ENCODE data around the gene PGBD5. TPM values are rescaled to one million over a fixed set of nuclear protein-coding genes. Genes with fewer than 3 reads are reported as not detected.

PGBD5 gene
- total RNA-seq, 1 experiment from 2014 or later, result not detected

DNA sequence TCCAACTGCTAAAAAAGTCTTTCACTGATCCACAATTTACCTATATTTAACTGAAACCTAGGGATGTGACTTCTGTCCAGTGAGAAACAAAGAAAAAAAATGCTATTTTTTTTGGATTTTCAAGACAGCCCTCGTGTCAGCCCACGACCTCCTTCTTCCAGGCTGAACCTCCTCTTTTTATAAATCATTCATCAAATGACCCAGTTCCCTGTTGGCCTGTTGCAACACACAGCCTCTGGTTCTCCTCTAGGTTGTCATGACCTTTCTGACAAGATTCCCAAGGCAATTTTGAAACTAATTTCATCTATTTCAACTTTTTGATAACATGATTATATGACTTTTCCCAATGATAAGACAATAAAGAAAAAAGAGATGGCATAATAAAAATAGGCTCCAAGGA lies 74.6 kb downstream of the PGBD5 start:
- Histone ChIP-seq H3K9me3 (no peaks in the 10 kb centered on the region), H3K36me3 (no peaks in the 10 kb centered on the region), H3K4me3 (no peak overlapping the region), H3K27me3 (no peaks in the 10 kb centered on the region)
- DNase-seq, result no peak

DNA sequence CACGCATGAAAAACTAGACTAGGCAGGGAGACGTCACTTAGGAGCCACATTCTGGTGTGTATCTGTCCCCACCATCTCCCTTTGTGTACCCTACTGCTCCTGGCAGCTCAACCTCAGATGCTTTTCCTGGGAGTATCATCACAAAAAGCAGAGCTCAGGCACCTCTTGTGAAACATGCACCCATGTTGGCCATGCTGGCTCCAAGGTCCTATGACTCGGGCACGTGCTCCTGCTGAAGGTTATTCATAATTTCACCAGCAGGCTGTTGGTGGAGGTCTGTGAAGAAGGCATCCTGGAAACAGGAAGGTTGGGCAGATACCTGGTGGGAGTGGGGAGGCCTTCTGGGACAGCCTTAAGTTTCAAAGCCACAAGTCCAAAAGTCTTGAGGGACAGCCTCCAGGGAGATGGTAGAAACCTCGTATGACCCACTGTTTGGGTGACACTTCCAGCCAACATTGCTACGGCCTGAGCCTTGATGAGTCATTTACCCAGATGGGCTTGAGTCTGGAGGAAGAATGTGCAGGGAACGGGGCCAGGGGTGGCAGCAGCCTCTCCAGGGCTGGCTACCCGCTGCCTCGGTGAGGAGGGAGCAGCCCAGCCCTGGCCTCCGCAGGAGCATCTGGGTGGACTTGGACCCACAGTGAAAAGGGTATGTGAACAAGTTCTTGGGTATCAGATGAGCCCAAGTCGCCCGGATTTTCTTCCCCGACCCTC lies 75.8 kb downstream of the PGBD5 start:
- no peaks in the 10 kb centered on the region for H3K9me3 ChIP-seq
- H3K36me3 ChIP-seq, result no peaks in the 10 kb centered on the region
- DNase-seq, result peak; percentile 83
- H3K4me3 ChIP-seq, result no peak overlapping the region
- H3K27me3 ChIP-seq, result no peaks in the 10 kb centered on the region

DNA sequence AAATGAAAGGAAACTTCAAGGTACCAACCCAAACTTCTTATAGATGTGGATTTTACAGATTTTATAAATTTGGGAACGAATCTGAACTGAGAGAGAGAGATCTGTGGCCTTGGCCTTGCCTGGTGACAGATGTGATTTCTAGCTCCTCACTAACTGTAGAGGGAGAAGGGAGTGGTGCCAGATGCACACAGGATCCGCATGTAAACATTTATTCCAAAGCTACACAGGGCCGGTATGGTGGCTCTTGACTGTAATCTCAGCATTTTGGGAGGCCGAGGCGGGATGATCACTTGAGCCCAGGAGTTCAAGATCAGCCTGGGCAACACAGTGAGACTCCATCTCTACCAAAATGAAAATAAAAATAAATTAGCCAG lies 77.1 kb downstream of the PGBD5 start:
- no peaks in the 10 kb centered on the region for H3K36me3 ChIP-seq
- no peak for DNase-seq

DNA sequence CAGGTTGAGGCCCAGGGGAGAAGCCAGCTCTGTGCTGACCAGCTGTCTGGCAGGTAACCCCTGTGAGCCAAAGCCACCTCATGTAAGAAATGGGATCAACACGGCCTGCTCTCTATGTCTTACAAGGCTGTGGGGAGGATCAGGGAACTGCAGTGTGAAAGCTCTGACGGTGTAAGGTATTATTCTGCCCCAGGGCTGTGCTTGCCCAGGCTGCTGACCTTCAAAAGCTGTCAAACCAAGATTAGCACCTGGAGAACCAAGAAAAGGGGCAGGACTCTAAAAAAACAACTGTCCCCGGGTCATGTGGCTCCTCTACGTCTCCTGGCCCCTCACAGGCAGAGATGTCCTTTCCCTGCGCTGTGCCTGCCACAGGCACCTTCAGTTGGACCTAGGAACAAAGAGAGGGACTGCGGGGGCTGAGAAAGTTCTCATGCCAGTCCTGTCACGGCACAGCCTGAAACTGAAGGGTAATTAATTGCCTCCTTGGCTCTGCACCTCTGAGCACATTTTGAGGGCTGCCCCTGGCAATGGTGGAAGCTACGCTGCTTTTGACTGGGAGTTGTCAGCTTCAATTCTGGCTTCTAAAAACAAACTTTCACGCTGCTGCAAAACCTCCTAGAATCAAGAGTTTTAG lies 77.6 kb downstream of the PGBD5 start:
- Histone ChIP-seq H3K4me3 (no peak overlapping the region), H3K27me3 (no peaks in the 10 kb centered on the region), H3K36me3 (no peaks in the 10 kb centered on the region), H3K9me3 (no peaks in the 10 kb centered on the region)
- no peak for DNase-seq

More for the DNA sequence above, 77.1 kb downstream of the PGBD5 start:
- Histone ChIP-seq H3K4me3 (no peak overlapping the region), H3K9me3 (no peaks in the 10 kb centered on the region), H3K27me3 (no peaks in the 10 kb centered on the region)

DNA sequence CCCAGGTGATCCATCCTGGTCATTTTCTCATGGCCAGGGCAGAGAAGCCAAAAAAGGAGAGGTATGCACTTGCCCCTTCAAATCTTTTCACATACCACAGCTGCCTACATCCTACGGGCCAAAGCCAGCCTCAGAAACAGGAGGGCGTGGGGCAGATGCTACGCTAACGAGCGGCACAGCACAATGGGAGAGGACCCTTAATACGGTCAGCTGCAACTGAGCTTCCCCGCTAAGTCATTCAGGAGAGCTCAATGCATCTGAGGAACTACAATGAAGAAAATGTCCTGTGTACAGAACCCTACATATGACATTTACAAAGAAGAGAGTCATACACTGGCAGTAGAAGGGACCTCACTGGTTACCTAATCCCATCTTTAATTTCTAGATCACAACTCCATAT lies 78.2 kb downstream of the PGBD5 start:
- Histone ChIP-seq H3K9me3 (no peaks in the 10 kb centered on the region), H3K4me3 (no peak overlapping the region), H3K36me3 (no peaks in the 10 kb centered on the region), H3K27me3 (no peaks in the 10 kb centered on the region)
- DNase-seq, result no peak

DNA sequence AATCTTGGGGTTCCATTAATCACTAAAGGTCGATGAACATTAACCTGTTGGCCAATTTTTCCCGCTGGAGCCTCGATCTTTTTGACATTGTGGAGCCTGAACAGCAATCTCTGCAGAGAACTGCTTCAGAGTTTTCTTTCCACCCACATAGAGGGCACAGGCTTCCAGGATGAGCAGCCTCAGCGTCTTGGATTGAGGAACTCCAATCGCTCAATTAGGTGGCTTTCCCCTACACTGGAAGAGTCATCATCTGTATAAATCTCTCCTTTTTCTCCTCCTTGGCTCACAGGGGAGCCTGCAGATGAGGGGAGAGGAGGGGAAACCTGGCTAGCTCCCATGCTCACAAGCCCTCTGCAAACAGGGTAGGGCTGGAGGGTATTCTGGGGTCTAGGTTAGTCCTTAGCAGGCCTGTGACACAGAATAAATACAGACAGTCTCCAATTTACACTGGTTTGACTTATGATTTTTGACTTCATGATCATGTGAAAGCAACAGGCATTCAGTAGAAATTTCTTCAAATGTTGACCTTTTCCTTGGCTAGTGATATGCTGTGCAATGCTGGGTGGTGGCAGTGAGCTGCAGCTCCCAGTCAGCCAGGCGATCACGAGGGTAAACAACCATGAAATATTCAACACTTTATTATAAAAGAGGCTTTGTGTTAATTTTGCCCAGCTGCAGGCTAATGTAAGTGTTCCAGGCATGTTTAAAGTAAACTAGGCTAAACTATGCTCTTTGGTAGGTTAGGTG lies 80.8 kb downstream of the PGBD5 start:
- Histone ChIP-seq H3K9me3 (no peaks in the 10 kb centered on the region), H3K36me3 (no peaks in the 10 kb centered on the region), H3K4me3 (no peak overlapping the region), H3K27me3 (no peaks in the 10 kb centered on the region)
- DNase-seq, result no peak

DNA sequence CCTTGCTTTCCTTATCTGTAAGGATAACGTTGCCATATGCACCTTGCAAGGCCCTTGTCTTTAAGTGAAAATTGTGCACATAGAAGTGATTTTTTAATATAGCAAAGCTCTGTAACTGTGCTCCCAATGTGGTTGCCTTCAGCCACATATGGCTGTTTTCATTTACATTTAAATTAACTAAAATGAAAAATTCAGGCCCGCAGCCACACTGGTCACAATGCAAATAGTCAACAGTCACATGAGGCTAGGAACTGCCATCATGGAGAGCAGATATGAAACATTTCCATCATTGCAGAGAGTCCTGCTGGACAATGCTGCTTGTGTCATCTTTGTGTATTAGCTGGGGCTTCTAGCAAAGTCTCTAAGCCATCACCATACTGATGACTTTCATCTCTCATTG lies 83.4 kb downstream of the PGBD5 start:
- Histone ChIP-seq H3K36me3 (no peaks in the 10 kb centered on the region), H3K9me3 (no peaks in the 10 kb centered on the region), H3K4me3 (no peak overlapping the region), H3K27me3 (no peaks in the 10 kb centered on the region)
- no peak for DNase-seq

DNA sequence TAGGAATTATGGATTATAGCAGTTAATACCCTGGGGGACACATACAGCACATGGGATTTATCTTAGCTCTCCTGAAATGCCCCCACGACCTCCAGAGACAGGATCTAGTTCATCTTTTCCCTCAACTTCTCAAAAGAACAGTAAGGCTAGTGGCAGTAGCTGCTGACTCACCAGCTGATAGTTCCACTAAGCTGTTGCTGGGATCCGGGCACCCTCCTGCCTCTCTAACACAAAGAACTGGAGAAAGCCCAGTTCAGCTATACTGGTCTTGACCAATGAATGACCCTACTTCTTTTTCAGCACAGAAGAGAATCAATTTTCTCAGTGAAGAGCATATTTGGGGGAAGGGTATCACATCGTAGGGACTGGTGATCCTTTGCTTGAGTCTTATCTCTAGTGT lies 84.1 kb downstream of the PGBD5 start:
- Histone ChIP-seq H3K36me3 (no peaks in the 10 kb centered on the region), H3K27me3 (no peaks in the 10 kb centered on the region), H3K4me3 (no peak overlapping the region), H3K9me3 (no peaks in the 10 kb centered on the region)
- no peak for DNase-seq

DNA sequence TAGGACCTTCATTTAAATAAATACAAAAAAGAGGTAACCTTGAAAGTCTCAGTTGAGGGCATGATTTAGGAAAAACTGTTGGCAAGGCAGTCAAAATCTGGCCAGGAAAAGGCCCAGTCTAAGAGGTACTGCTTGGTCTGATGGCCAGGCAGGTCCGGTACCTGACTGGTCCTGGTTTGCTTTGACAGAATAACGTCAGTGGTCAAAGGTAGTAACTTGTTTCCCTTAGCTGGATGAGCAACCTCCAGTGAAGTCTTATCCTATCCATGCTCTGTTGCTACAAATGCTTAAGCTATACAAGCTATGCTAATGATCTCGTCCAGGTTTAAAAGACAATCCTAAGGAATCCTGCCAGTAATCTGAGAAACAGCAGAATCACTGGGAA lies 85.0 kb downstream of the PGBD5 start:
- no peaks in the 10 kb centered on the region for H3K9me3 ChIP-seq
- DNase-seq, result no peak

DNA sequence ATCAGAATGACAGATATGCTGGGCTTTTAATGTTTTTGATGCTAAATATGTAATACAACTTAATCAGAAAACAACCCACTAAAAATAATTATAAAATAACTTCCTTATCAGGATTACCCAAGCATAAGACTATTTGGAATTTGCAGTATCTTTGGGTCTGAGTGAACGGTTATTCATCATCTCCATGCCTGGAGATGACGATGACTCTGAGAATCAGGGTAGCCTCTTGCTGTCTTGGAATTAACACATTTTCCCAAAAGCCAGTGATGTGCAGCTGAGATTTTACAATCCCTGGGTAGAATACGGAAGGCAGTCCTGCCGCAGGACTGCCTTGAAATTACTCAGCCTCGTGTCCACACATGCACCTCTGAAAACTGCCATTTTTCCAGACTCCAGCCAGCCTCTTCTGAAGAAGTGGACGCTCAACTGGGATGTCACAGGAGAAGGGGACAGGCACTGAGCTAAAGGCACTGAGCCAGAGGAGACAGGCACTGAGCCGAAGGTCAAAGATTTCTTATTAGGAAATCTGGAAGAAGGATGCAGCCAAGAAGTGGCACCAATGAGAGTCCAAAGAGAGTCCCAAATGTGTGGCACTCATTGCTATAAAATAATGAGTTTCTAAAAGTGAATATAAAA lies 85.5 kb downstream of the PGBD5 start:
- Histone ChIP-seq H3K4me3 (no peak overlapping the region), H3K9me3 (no peaks in the 10 kb centered on the region), H3K27me3 (no peaks in the 10 kb centered on the region), H3K36me3 (no peaks in the 10 kb centered on the region)
- DNase-seq, result no peak

More for the DNA sequence above, 85.0 kb downstream of the PGBD5 start:
- H3K27me3 ChIP-seq, result no peaks in the 10 kb centered on the region
- H3K4me3 ChIP-seq, result no peak overlapping the region
- H3K36me3 ChIP-seq, result no peaks in the 10 kb centered on the region

DNA sequence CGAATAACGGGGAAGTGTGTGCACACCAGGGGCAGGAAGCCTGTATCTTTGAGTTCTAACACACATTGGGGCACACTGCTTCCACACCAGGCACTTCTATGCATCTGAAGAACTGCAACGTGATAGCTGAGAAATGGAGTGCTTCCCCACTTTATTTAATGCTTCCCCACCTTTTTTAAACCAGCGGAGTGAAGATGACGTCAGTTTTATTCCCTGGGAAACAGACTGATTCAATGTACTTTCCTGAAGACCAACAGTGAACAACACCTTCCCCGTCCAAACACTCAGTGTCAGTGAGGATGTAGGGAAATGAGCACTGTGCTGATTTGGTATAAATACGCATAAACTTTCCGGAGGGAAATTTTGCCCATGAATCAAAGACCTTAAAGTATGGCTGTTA lies 87.1 kb downstream of the PGBD5 start:
- no peaks in the 10 kb centered on the region for H3K27me3 ChIP-seq
- H3K36me3 ChIP-seq, result no peaks in the 10 kb centered on the region
- no peaks in the 10 kb centered on the region for H3K9me3 ChIP-seq
- H3K4me3 ChIP-seq, result no peak overlapping the region
- DNase-seq, result no peak

DNA sequence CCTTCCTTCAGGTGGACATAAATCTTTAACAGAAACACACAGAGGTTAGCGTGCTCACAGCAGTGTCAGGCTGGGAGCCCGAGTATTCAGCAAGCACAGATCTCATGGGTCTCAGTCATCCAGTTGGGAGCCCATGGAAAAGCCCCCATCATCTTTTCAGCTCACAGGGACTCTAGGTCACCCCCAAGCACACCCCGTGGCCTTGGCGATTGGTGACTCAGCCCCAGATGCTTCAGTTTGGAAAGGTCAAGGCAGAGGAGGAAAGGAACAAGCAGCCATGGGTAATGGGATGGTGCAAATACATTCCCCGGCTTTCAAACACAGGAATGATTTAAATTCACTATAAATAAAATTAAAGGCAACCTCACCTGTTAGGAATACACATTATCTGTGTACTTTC lies 88.9 kb downstream of the PGBD5 start:
- no peaks in the 10 kb centered on the region for H3K27me3 ChIP-seq
- no peak overlapping the region for H3K4me3 ChIP-seq
- H3K9me3 ChIP-seq, result no peaks in the 10 kb centered on the region
- DNase-seq, result no peak
- no peaks in the 10 kb centered on the region for H3K36me3 ChIP-seq

DNA sequence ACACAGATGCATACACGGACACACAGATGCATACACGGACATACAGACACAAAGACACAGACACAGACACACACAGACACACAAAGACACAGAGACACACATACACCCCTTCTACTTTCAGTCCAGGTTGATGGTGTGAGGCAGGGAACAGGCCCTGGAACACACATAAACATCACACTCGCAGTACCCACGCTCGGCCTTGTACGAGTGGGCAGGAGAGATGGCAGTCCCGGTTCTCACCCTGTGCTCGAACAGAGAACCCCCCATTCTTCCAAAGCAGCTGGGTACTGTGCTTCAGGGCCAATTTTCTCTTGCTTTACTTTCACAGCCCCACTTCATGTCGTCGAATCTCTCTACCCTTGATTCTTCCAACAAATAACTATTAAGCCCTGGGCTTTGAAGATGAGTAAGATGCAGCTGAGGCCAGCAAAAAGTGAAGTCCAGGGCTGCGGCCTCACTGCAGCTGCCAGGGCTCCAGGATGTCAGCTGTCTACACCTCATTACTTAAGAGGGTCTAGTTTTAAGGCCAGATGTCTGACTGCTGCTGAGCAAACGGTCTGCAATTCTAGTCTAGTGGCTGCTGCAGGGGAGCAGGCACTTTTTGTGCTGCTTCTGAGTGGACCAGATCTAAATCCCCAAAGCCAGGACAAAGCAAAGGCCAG lies 90.1 kb downstream of the PGBD5 start:
- no peaks in the 10 kb centered on the region for H3K9me3 ChIP-seq
- peak; percentile 35 for DNase-seq
- H3K27me3 ChIP-seq, result no peaks in the 10 kb centered on the region
- no peak overlapping the region for H3K4me3 ChIP-seq
- H3K36me3 ChIP-seq, result no peaks in the 10 kb centered on the region

DNA sequence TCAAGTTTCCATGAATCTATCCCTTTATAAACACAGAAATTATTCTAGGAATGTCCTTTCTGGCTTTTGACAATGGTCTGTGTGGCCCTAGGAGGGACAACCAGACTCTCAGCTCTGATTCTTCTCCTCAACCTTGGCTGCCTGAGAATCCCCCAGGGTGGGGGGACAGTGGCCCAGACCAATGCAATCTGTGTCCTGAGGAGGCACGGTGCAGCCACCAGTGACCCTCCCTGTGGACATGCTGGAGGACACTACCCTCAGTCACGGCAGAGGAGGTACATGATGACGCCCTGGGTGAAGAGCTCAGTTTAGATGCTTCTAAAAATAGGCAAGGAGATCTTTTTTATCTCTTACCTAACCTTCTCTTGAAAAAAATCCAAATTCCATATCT lies 91.7 kb downstream of the PGBD5 start:
- Histone ChIP-seq H3K27me3 (no peaks in the 10 kb centered on the region), H3K9me3 (no peaks in the 10 kb centered on the region), H3K36me3 (no peaks in the 10 kb centered on the region), H3K4me3 (no peak overlapping the region)
- DNase-seq, result no peak

DNA sequence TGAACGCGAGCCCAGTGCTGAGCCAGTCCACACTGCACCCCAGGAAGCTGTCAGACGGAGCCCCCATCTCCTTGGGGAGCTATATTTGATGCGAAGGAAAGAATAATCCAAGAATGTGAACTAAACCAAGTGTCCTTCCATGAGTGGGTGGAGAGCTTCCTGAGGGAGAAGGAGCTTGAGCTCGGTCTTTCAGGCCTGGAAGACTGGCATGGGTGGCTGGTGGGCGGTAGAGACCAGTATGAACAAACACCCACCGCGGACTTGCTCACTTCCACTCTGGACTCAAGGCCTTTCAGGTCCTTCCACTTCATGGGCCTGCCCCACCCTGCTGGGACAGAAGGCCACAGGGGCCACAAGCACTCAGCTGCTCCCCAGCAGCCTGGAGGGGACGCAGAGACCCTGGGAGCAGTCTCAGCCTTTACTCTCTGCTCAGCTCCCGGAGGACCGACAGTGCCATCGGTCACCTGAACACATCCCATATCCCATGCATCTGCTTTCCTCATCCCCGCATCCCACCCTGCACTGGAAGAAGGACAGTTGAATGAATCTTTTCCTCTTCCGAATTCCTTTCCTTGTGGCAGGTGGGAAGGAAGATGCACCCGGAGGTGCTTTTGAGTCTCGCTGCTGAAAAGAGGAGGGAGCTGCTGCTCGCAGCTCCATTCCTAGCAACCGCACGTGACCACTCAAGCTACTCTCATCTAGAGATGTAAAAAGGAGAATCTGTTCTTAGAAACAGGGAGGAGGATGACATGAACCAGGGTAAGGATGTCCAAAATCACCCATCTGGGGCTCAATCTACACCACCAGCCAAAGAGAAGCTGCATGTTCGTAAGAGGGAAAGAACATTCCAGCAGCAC lies 92.3 kb downstream of the PGBD5 start:
- no peak for DNase-seq
- Histone ChIP-seq H3K9me3 (no peaks in the 10 kb centered on the region), H3K27me3 (no peaks in the 10 kb centered on the region), H3K4me3 (no peak overlapping the region), H3K36me3 (no peaks in the 10 kb centered on the region)

DNA sequence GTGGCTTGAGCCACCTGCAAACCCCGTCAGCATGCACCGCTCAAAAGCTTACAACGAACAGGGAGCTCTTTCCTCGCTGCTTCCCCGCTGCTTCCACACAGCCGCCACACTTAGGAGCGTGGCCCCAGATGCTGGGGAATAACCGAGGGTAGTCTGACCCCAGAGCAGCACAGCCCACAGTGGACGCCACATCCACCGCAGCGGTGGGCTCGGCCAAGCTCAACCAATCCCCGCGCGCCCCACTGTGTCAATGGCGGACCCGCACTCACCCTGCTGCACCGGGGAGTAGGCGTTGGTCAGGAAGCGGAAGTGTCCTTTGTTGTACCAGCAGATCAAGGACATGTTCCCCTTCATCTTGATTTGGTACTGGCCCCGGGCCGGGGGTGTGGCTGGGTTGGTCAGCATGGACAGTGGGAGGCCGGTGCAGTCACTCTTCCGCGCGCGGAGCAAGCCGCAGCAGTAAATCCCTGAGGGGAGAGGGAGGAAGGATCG lies 93.5 kb downstream of the PGBD5 start:
- no peaks in the 10 kb centered on the region for H3K9me3 ChIP-seq
- DNase-seq, result no peak

More for the DNA sequence above, 93.5 kb downstream of the PGBD5 start:
- no peaks in the 10 kb centered on the region for H3K27me3 ChIP-seq
- no peak overlapping the region for H3K4me3 ChIP-seq
- no peaks in the 10 kb centered on the region for H3K36me3 ChIP-seq
